ENCODE measurements around the gene MYL6B.

- TF ChIP-seq CTCF (IDR thresholded peaks at IDR 0.05) (no peak), POLR2AphosphoS5 (IDR thresholded peaks at IDR 0.05; ENCODE audit: low read depth, low read length) (no peak), REST (IDR thresholded peaks at IDR 0.05; ENCODE audit: insufficient read depth in 1 of 2, low read depth in 2 of 2, low read length in 1 of 2) (no peak), TCF7L2 (IDR thresholded peaks at IDR 0.05; ENCODE audit: low read depth, low read length) (no peak)
Observed at GRCh38 chr12:56192582-56192981, 40.2 kb downstream of the MYL6B start.

All from Panc1 (cell line).